ENCODE data around the gene AHDC1.

AHDC1 gene

GRCh38 chr1:27569088-27569460, 34.9 kb downstream of the AHDC1 start:
- Histone ChIP-seq H3K4me3 (ENCODE audit: low read depth, low read length) (no peak overlapping the region), H3K36me3 (ENCODE audit: control insufficient read depth in 2 of 2, insufficient read depth in 1 of 2, low read length in 2 of 2) (no peaks in the 10 kb centered on the region), H3K27ac (ENCODE audit: extremely low read depth, low read depth, low read length) (no peak overlapping the region), H3K4me1 (ENCODE audit: control insufficient read depth, insufficient read depth, low read length) (peaks cover 8% of the 10 kb centered on the region; the same call in 1 of the 2 replicates), H3K9me3 (ENCODE audit: control insufficient read depth, insufficient read depth, low read depth, low read length) (no peaks in the 10 kb centered on the region)
- ChIA-PET CTCF (interaction anchor here (0.5 to 8.6 kb wide), 23 partner anchors 7 to 267 kb away, joined by 3 to 111 read pairs (median 5); partner anchors contain the start of gene AHDC1), POLR2A (interaction anchor here (0.5 to 2.3 kb wide), 5 partner anchors 12 to 580 kb away, joined by 4 to 8 read pairs (median 7); partner anchors contain the start of genes MAP3K6 and WASF2)
- TF ChIP-seq ZNF221 (tag by site-specific recombination; IDR thresholded peaks at IDR 0.05; ENCODE audit: borderline replicate concordance) (no peak), ZBTB17 (tag by site-specific recombination; IDR thresholded peaks at IDR 0.05) (peak; percentile 47; the same call in 1 of the 2 replicates), ZNF664 (tag by site-specific recombination; IDR thresholded peaks at IDR 0.05) (peak; percentile 97), PRDM4 (tag by site-specific recombination; IDR thresholded peaks at IDR 0.05) (0 out of 2 replicates have a peak, but pooled peaks have one; percentile 44)

GRCh38 chr1:27568300-27569087, 35.5 kb downstream of the AHDC1 start:
- Histone ChIP-seq H3K4me1 (ENCODE audit: control insufficient read depth, insufficient read depth, low read length) (peaks cover 8% of the 10 kb centered on the region; the same call in 1 of the 2 replicates), H3K4me3 (ENCODE audit: low read depth, low read length) (peak overlapping the region; percentile 22), H3K27ac (ENCODE audit: extremely low read depth, low read depth, low read length) (no peak overlapping the region), H3K9me3 (ENCODE audit: control insufficient read depth, insufficient read depth, low read depth, low read length) (no peaks in the 10 kb centered on the region), H3K36me3 (ENCODE audit: control insufficient read depth in 2 of 2, insufficient read depth in 1 of 2, low read length in 2 of 2) (no peaks in the 10 kb centered on the region)
- ChIA-PET CTCF (interaction anchor here (0.6 to 8.6 kb wide), 25 partner anchors 8 to 485 kb away, joined by 3 to 111 read pairs (median 5); partner anchors contain the start of gene AHDC1), POLR2A (interaction anchor here (0.5 to 2.3 kb wide), 8 partner anchors 11 to 580 kb away, joined by 3 to 8 read pairs (median 4); partner anchors contain the start of genes MAP3K6 and WASF2)
- TF ChIP-seq ZNF10 (tag by site-specific recombination; IDR thresholded peaks at IDR 0.05) = no peak
- peak; percentile 82 for TF ChIP-seq GLIS1 (tag by site-specific recombination; IDR thresholded peaks at IDR 0.05)
- TF ChIP-seq ZNF629 (tag by site-specific recombination; IDR thresholded peaks at IDR 0.05) = no peak
- no peak for TF ChIP-seq ZNF473 (tag by site-specific recombination; IDR thresholded peaks at IDR 0.05)
- 0 out of 2 replicates have a peak, but pooled peaks have one; percentile 33 for TF ChIP-seq ZNF335 (tag by site-specific recombination; conservative IDR thresholded peaks at IDR 0.05)
- peak; percentile 96 for TF ChIP-seq SP3 (tag by site-specific recombination; IDR thresholded peaks at IDR 0.05)
- no peak for TF ChIP-seq ZFP3 (tag by site-specific recombination; IDR thresholded peaks at IDR 0.05; ENCODE audit: low read depth)
- peak; percentile 98 for TF ChIP-seq GLIS2 (tag by site-specific recombination; IDR thresholded peaks at IDR 0.05)
- peak; percentile 95 for TF ChIP-seq KLF9 (tag by site-specific recombination; IDR thresholded peaks at IDR 0.05; ENCODE audit: low read depth)
- TF ChIP-seq ZNF280D (tag by site-specific recombination; IDR thresholded peaks at IDR 0.05) = no peak
- no peak for TF ChIP-seq ZBTB7A (tag by site-specific recombination; IDR thresholded peaks at IDR 0.05; ENCODE audit: low read depth)
- no peak for TF ChIP-seq ZNF701 (tag by site-specific recombination; IDR thresholded peaks at IDR 0.05)
- peak; percentile 77 for TF ChIP-seq EGR2 (tag by site-specific recombination; IDR thresholded peaks at IDR 0.05; ENCODE audit: low read depth)
- TF ChIP-seq KLF16 (tag by site-specific recombination; IDR thresholded peaks at IDR 0.05) = peak; percentile 82
- peak; percentile 87 for TF ChIP-seq ZNF600 (tag by site-specific recombination; IDR thresholded peaks at IDR 0.05)
- peak; percentile 61; the same call in 1 of the 2 replicates for TF ChIP-seq PATZ1 (tag by site-specific recombination; IDR thresholded peaks at IDR 0.05)
- no peak for TF ChIP-seq SCRT1 (tag by site-specific recombination; IDR thresholded peaks at IDR 0.05; ENCODE audit: borderline replicate concordance)
- no peak for TF ChIP-seq KLF7 (tag by site-specific recombination; IDR thresholded peaks at IDR 0.05; ENCODE audit: borderline replicate concordance)
- TF ChIP-seq ZEB2 (tag by site-specific recombination; IDR thresholded peaks at IDR 0.05) = peak; percentile 70; the same call in 1 of the 2 replicates
- no peak for TF ChIP-seq ZNF76 (tag by site-specific recombination; IDR thresholded peaks at IDR 0.05; ENCODE audit: borderline replicate concordance, low read depth)
- peak; percentile 82 for TF ChIP-seq ZFHX2 (tag by site-specific recombination; conservative IDR thresholded peaks at IDR 0.05)
- no peak for TF ChIP-seq ZNF426 (tag by site-specific recombination; IDR thresholded peaks at IDR 0.05)
- TF ChIP-seq ZNF514 (tag by site-specific recombination; IDR thresholded peaks at IDR 0.05) = no peak
